HT-29 (cell line): ENCODE results near the gene IL31. TPM values are rescaled to one million over a fixed set of nuclear protein-coding genes. Genes with fewer than 3 reads are reported as not detected.

ENCODE experiments used
- DNase-seq: peaks from one replicate; pipeline ENCODE4 v3.0.0-alpha.2; 2015; ENCODE audit warnings: low spot score
- total RNA-seq: library from RNA; depleted of rRNA; stranded (reverse); fragments of >200 nt; shearing (Covaris generic); gene quantifications from 2 replicates; pipeline ENCODE4 v1.2.3, GENCODE V29; 2014

Gene IL31
- total RNA-seq, 1 experiment from 2014 or later, result not detected

DNA sequence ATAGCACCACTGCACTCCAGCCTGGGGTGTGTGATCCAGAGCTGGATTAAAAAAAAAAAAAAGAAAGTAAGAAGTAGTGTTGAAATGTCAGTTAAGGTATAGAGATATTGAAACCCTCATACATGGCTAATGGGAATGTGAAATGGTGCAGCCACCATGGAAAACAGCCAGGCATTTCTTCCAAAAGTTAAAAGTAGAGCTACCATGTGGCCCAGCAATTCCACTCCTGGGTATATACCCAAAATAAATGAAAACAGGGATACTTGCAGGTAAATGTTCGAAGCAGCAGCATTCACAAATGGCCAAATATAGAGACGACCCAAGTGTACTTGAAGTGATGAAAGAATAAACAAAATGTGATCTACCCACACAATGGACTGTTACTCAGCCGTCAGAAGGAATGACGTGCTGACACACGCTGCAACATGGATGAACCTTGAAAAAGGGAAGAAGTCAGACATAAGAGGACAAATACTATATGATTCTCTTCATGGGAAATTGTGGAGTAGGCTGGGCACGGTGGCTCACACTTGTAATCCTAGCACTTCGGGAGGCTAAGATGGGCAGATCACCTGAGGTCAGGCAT lies 15.2 kb downstream of the IL31 start:
- no peak for DNase-seq

- DNase-seq, result no peak
These were observed 18.3 kb downstream of the IL31 start for GRCh38 chr12:122155705-122156104.

DNA sequence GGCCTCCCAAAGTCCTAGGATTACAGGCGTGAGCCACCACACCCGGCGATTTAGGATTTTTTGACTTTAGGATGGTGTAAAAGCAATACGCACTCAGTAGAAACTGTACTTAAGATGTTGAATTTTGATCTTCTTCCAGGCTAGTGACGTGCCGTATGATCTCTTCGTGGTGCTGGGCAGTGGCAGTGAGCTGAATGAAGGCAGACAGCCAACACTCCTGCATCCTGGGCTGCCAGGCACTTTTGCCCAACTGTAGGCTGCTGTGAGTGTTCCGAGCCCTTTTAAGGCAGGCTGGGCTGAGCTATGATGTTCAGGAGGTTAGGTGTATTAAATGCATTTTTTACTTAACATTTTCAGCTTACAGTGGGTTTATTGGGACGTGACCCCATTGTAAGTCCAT lies 21.3 kb downstream of the IL31 start:
- no peak for DNase-seq

- no peak for DNase-seq
These were observed 23.8 kb downstream of the IL31 start for GRCh38 chr12:122150127-122150681.

DNA sequence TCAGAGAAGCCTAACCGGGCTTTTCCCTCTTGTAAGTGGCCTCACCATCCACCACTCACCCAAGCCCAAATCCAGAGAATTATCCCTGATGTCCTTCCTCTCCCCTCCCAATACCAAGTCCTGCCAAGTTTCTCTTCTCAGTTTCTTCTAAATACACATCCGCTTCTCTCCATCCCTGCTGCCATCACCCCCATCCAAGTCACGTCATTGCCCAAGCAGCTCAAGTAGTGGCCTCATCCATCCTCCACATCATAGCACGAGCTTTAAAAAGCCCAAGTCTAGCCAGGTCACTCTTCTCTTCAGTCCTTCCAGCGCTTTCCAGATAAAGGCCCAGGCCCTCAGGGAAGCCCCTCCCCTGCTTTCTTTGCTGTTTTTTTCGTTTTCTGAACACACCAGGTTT lies 25.4 kb downstream of the IL31 start:
- no peak for DNase-seq

GRCh38 chr12:122147514-122148290 lies 26.3 kb downstream of the IL31 start:
- no peak for DNase-seq

- DNase-seq, result no peak
These were observed 28.3 kb downstream of the IL31 start for GRCh38 chr12:122145505-122146330.

DNA sequence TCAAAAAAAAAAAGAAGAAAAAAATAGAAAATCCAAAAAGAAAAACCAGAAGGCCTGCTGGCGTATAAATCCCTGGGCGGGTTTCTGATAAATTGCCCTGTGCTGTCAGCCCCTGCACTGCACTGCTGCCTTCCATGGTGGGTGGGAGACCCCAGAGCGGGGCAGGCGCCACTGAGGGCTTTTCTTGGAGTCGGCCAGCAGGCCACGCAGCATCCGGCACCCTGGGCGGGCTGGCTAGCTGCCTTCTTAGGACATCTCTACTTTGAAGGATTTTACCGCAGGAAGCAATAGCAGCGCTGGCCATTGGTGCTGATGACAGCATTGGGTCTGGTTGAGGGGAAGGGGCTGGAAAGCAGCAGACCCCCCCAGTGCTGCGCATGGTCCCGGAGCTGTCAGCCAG lies 29.1 kb downstream of the IL31 start:
- DNase-seq, result no peak

DNA sequence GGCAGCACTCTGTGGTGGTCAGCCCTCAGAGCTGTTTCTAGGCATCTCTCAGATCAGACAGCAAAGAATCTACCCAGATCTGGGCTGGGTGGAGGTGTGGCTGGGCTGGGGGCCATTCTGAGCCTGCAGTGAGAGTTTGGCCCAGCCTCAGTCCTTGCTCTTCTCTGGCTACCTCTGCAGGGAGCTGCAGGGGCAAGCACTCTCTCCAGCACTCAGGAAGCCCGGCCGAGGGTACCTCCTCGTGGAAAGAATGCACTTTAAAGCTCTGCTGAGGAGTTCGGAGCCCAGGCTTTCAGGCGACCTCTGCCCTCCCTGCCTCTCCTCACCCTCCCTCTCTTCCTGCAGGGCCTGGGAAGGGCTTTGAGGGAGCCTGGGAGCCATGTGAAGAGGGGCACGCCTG lies 31.2 kb downstream of the IL31 start:
- no peak for DNase-seq

DNA sequence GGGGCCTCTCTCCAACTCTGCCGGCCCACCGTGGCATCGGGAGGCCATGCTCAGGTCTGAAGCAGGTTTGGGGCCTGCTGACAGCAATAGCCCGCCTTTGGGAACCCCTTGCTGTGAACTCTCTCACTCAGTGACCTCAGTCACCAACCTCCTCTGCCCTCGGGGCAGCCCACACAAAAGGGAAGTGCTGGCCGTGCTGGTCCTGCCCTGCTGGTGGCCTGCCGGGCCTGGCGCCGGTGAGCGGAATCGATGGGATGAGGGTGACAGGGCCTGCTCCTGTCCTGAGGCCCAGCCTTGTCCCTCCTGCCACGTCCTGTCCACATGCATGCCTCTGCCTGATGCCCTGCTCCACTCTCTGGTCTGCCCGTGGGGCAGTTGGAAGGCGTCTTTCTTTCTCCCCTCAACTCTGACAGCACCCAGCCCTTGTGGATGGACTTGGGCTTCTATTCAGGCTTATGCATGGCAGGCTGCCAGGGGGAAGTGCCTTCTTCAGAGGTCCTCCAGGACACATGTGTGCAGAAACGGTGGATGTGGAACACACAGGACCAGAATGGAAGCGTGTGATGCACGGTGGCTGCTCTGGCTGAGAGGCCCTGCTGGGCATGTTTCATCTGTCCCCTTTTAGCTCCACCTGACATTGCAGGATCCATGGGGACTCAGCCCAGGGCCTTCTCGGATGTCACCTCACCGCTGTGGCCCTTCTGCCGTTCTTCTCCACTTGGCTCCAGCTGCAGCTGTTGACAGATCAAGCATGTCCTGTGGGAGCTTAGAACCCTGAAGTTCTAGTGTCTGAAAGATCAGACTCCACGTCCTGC lies 31.9 kb downstream of the IL31 start:
- DNase-seq, result no peak

DNA sequence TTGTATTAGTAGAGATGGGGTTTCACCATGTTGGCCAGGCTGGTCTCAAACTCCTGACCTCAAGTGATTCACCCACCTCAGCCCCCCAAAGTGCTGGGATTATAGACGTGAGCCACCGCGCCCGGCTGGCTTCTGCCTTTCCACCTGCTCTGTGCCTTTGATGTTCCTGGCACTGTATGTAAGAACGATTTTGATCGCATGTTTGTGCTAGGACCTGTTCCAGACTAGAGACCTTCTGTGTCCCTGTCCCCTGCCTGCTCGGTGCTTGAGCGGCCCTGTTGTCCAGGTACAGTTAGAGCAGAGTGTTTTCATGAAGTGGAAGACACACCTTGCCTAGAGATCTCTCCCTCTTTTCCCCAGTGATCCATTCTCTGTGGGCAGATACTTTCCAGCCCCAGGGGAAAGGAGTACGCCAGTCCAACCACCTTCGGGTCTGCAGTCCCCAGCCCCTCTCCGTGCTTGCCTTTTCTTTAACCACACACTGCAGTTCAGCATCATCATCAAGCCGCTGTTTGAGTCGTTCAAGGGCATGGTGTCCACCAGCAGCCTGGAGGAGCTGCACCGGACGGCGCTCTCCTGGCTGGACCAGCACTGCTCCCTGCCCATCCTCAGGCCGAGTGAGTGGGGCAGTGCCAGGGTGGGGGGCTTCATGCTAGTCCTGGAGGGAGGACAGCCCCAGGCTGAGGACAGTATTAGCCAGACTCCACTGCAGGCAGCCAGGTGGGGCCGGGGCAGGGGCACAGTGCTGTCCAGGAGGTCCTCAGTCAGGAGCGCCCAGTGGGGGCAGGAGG lies 33.4 kb downstream of the IL31 start:
- no peak for DNase-seq

- DNase-seq, result peak; percentile 92
These were observed 34.1 kb downstream of the IL31 start for GRCh38 chr12:122139941-122140340.

DNA sequence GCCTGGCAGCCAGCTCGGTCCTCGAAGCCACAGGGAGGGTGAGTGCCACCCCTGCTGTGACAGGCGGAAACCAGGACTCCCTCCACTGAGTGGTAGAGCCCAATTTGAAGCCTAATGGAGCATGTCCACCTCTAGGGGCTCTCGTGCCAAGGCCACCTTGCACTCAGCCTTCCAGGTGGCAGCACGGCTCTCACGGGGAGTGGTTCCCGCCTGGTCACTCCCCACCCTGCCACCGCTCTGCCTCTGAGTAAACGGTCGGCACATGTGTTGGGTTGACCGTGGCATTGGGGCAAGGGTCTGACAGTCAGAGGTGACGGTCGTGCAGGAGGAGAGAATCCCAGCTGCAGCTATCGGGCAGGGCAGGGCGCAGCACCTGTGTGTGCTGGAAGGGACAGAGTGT lies 34.8 kb downstream of the IL31 start:
- DNase-seq, result peak; percentile 67

- no peak for DNase-seq
These were observed 35.4 kb downstream of the IL31 start for GRCh38 chr12:122138616-122139015.

GRCh38 chr12:122138181-122138580 lies 35.8 kb downstream of the IL31 start:
- no peak for DNase-seq

GRCh38 chr12:122137681-122138080 lies 36.3 kb downstream of the IL31 start:
- peak; percentile 79 for DNase-seq

DNA sequence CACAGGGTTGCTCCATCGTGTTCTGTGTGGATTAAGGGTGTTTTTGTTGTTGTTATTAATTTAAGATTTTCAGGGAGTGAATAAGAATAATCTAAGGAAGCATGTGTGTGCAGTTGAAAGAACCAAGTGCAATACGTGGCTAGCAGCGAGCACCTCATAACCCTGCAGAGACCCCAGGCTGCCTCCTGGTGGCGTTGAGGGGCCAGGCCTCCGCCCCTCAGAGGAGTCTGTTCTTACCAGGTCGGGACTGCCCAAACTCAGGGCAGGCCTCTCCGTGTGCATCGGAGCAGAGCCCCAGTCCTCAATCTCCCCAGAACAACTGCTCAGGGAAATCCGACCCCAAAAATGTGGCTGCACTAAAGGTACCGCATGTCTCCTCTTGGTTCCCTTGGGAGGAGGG lies 36.8 kb downstream of the IL31 start:
- no peak for DNase-seq

- no peak for DNase-seq
These were observed 38.5 kb downstream of the IL31 start for GRCh38 chr12:122135437-122136031.

DNA sequence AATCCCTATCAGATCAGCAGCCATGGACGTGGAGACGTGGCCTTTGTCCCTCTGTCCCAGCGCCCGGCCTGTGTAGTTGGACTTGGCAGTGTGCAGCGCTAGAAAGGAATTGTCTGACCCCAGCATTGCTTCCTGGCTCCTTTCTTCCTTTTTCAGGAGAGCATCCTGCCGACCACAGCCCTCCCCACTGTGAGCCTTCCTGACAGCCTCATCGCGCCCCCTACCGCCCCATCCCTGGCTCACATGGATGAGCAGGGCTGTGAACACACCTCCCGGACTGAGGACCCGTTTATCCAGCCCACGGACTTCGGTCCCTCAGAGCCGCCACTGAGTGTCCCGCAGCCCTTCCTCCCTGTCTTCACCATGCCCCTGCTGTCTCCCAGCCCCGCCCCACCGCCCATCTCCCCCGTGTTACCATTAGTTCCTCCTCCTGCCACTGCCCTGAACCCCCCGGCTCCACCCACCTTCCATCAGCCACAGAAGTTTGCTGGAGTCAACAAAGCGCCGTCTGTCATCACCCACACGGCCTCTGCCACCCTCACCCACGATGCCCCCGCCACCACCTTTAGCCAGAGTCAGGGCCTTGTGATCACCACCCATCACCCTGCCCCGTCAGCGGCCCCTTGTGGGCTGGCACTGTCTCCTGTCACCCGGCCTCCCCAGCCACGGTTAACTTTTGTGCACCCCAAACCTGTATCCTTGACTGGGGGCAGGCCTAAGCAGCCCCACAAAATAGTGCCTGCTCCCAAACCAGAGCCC lies 40.6 kb downstream of the IL31 start:
- DNase-seq, result no peak
